HL-60 (cell line): Measurements from ENCODE around the gene FAM47E.

Source experiments
- DNase-seq, 2 experiments: peaks; one replicate each; pipeline ENCODE4 v3.0.0-alpha.2; 2010 to 2020; ENCODE audit warnings: low read depth in 1 of 2, low spot score in 1 of 2
- H3K27ac ChIP-seq: fragments of 250-450 bp; sonication (Bioruptor Pico); replicated peaks from 2 replicates; pipeline ENCODE4 v1.5.1; 2020; ENCODE audit warnings: mild to moderate bottlenecking, moderate library complexity
- H3K27me3 ChIP-seq: fragments of 250-450 bp; sonication (Bioruptor Pico); 2 replicates; pipeline ENCODE4 v1.5.1; 2021; ENCODE audit warnings: mild to moderate bottlenecking, moderate library complexity; ENCODE audit not compliant: insufficient read depth, poor library complexity, severe bottlenecking
- H3K4me3 ChIP-seq: replicated peaks from 2 replicates; pipeline ENCODE4 v1.5.1; 2011; ENCODE audit warnings: mild to moderate bottlenecking, control low read depth, low read length; ENCODE audit not compliant: insufficient read depth
- CTCF ChIP-seq: IDR thresholded peaks from one replicate; pipeline ENCODE4 v1.5.1; 2011; ENCODE audit warnings: low read length, control low read depth, inconsistent platforms; ENCODE audit not compliant: insufficient read depth
- GABPA ChIP-seq: IDR thresholded peaks from 2 replicates; pipeline ENCODE4 v1.6.1; 2012; ENCODE audit warnings: low read depth
- POLR2AphosphoS5 ChIP-seq: IDR thresholded peaks from 2 replicates; pipeline ENCODE4 v1.6.1; 2012; ENCODE audit warnings: low read depth
- REST ChIP-seq: IDR thresholded peaks from 2 replicates; pipeline ENCODE4 v1.6.1; 2012; ENCODE audit warnings: low read depth; ENCODE audit not compliant: insufficient replicate concordance
- SPI1 ChIP-seq: IDR thresholded peaks from 2 replicates; pipeline ENCODE4 v1.6.1; 2012; ENCODE audit warnings: low read depth, mild to moderate bottlenecking, borderline replicate concordance

The FAM47E gene

GRCh38 chr4:76326515-76326914 is 75.0 kb downstream of the FAM47E start:
- Histone ChIP-seq H3K27ac (no peak overlapping the region), H3K4me3 (no peak overlapping the region), H3K27me3 (no peaks in the 10 kb centered on the region)
- no peak for DNase-seq
- no peak for TF ChIP-seq REST
- TF ChIP-seq GABPA = no peak
- TF ChIP-seq CTCF = no peak
- no peak for TF ChIP-seq POLR2AphosphoS5
- no peak for TF ChIP-seq SPI1
